HEK293 (cell line): ENCODE results near the gene ITFG2.

Experiments used
- CTCF ChIA-PET: fragments of 350-600 bp; formaldehyde crosslinking; extraction: SDS; loops from one replicate; lab custom pipeline; 2021; ENCODE audit warnings: antibody characterized with exemption; lab: Yijun Ruan, JAX
- POLR2A ChIA-PET: fragments of 300-600 bp; formaldehyde crosslinking; extraction: SDS; loops from one replicate; lab custom pipeline; 2020; ENCODE audit warnings: antibody characterized with exemption, inconsistent platforms; lab: Yijun Ruan, JAX
- H3K27ac ChIP-seq: fragments of 200-500 bp; sonication (Bioruptor generic); 2 replicates; pipeline ENCODE4 v1.5.1; 2014; ENCODE audit warnings: low read depth, low read length, control low read depth, inconsistent platforms; ENCODE audit errors: extremely low read depth
- H3K36me3 ChIP-seq, 2 experiments: fragments of 200-500 bp in 1 of 2; sonication (Bioruptor generic) in 1 of 2; 1 replicate in 1 of 2; 2 replicates in 1 of 2; pipeline ENCODE4 v1.5.1; 2014 to 2017; ENCODE audit warnings: inconsistent platforms in 2 of 2, low read length in 2 of 2; ENCODE audit not compliant: control insufficient read depth in 2 of 2, insufficient read depth in 1 of 2
- H3K4me1 ChIP-seq: fragments of 200-500 bp; sonication (Bioruptor generic); 2 replicates; pipeline ENCODE4 v1.5.1; 2014; ENCODE audit warnings: mild to moderate bottlenecking, low read length, inconsistent platforms; ENCODE audit not compliant: control insufficient read depth, insufficient read depth
- H3K4me3 ChIP-seq: 2 replicates; pipeline ENCODE4 v1.5.1; 2011; ENCODE audit warnings: low read depth, mild to moderate bottlenecking, control low read depth, low read length, moderate library complexity
- H3K9me3 ChIP-seq: fragments of 200-500 bp; sonication (Bioruptor generic); 2 replicates; pipeline ENCODE4 v1.5.1; 2014; ENCODE audit warnings: low read depth, low read length, inconsistent platforms; ENCODE audit not compliant: control insufficient read depth, insufficient read depth
- FEZF1 ChIP-seq: fragments of 450-650 bp; formaldehyde crosslinking; IDR thresholded peaks from 2 replicates; pipeline ENCODE4 v1.5.1; 2016; ENCODE audit warnings: missing biosample characterization, missing genetic modification characterization
- HOXC10 ChIP-seq: sonication (generic); formaldehyde crosslinking; IDR thresholded peaks from 2 replicates; pipeline ENCODE4 v1.8.1; 2023; ENCODE audit warnings: mild to moderate bottlenecking, missing genetic modification reagents
- PATZ1 ChIP-seq: fragments of 450-650 bp; formaldehyde crosslinking; IDR thresholded peaks from 2 replicates; pipeline ENCODE4 v1.5.1; 2016; ENCODE audit warnings: missing biosample characterization, missing genetic modification characterization
- PRDM1 ChIP-seq: fragments of 450-650 bp; formaldehyde crosslinking; IDR thresholded peaks from 2 replicates; pipeline ENCODE4; 2016; ENCODE audit warnings: missing biosample characterization, missing genetic modification characterization
- PRDM2 ChIP-seq: fragments of 450-650 bp; formaldehyde crosslinking; IDR thresholded peaks from 2 replicates; pipeline ENCODE4 v1.5.1; 2016; ENCODE audit warnings: missing biosample characterization, missing genetic modification characterization, borderline replicate concordance
- PRDM6 ChIP-seq: fragments of 450-650 bp; formaldehyde crosslinking; IDR thresholded peaks from 2 replicates; pipeline ENCODE4 v1.5.1; 2017; ENCODE audit warnings: missing biosample characterization, missing genetic modification characterization
- TRIM28 ChIP-seq: IDR thresholded peaks from 2 replicates; pipeline ENCODE4 v1.6.1; 2011; ENCODE audit warnings: low read length, control low read depth, borderline replicate concordance
- ZBTB21 ChIP-seq: fragments of 450-650 bp; formaldehyde crosslinking; IDR thresholded peaks from 2 replicates; pipeline ENCODE4 v1.5.1; 2017; ENCODE audit warnings: missing biosample characterization, missing genetic modification characterization
- ZBTB26 ChIP-seq: fragments of 450-650 bp; formaldehyde crosslinking; optimal IDR thresholded peaks from 2 replicates; pipeline ENCODE3; 2016; ENCODE audit warnings: missing biosample characterization, mild to moderate bottlenecking, missing genetic modification characterization
- ZNF239 ChIP-seq: fragments of 450-650 bp; formaldehyde crosslinking; IDR thresholded peaks from 2 replicates; pipeline ENCODE4 v1.5.1; 2016; ENCODE audit warnings: missing biosample characterization, missing genetic modification characterization
- ZNF311 ChIP-seq: fragments of 450-650 bp; formaldehyde crosslinking; IDR thresholded peaks from 2 replicates; pipeline ENCODE4 v1.5.1; 2017; ENCODE audit warnings: missing biosample characterization, missing genetic modification characterization, borderline replicate concordance
- ZNF560 ChIP-seq: fragments of 450-650 bp; formaldehyde crosslinking; IDR thresholded peaks from 2 replicates; pipeline ENCODE4 v1.5.1; 2017; ENCODE audit warnings: missing biosample characterization, missing genetic modification characterization, borderline replicate concordance
- ZNF571 ChIP-seq: fragments of 450-650 bp; formaldehyde crosslinking; IDR thresholded peaks from 2 replicates; pipeline ENCODE4 v1.5.0; 2017; ENCODE audit warnings: missing biosample characterization, missing genetic modification characterization
- ZNF585B ChIP-seq: fragments of 450-650 bp; formaldehyde crosslinking; IDR thresholded peaks from 2 replicates; pipeline ENCODE4 v1.5.1; 2016; ENCODE audit warnings: missing biosample characterization, missing genetic modification characterization
- ZNF600 ChIP-seq: fragments of 450-650 bp; formaldehyde crosslinking; IDR thresholded peaks from 2 replicates; pipeline ENCODE4 v1.5.1; 2016; ENCODE audit warnings: missing biosample characterization, missing genetic modification characterization
- ZNF621 ChIP-seq: fragments of 450-650 bp; formaldehyde crosslinking; IDR thresholded peaks from 2 replicates; pipeline ENCODE4 v1.5.1; 2017; ENCODE audit warnings: missing biosample characterization, missing genetic modification characterization
- ZNF658 ChIP-seq: fragments of 450-650 bp; formaldehyde crosslinking; IDR thresholded peaks from 2 replicates; pipeline ENCODE4; 2016; ENCODE audit warnings: missing biosample characterization, missing genetic modification characterization
- ZNF670 ChIP-seq: fragments of 450-650 bp; formaldehyde crosslinking; IDR thresholded peaks from 2 replicates; pipeline ENCODE4 v1.5.1; 2016; ENCODE audit warnings: missing biosample characterization, missing genetic modification characterization, low read depth
- ZNF677 ChIP-seq: fragments of 450-650 bp; IDR thresholded peaks from 2 replicates; pipeline ENCODE4 v1.5.0; 2018; ENCODE audit warnings: missing biosample characterization, mild to moderate bottlenecking, missing genetic modification characterization, moderate library complexity
- TF ChIP-seq, protein P1 (sequence below): fragments of 450-650 bp; formaldehyde crosslinking; IDR thresholded peaks from 2 replicates; pipeline ENCODE4 v1.5.1; 2016; ENCODE audit warnings: missing biosample characterization, missing genetic modification characterization
- TF ChIP-seq, protein P2 (sequence below): fragments of 450-650 bp; formaldehyde crosslinking; IDR thresholded peaks from 2 replicates; pipeline ENCODE4 v1.5.1; 2017; ENCODE audit warnings: missing biosample characterization, mild to moderate bottlenecking, missing genetic modification characterization, moderate library complexity

ITFG2 gene

DNA sequence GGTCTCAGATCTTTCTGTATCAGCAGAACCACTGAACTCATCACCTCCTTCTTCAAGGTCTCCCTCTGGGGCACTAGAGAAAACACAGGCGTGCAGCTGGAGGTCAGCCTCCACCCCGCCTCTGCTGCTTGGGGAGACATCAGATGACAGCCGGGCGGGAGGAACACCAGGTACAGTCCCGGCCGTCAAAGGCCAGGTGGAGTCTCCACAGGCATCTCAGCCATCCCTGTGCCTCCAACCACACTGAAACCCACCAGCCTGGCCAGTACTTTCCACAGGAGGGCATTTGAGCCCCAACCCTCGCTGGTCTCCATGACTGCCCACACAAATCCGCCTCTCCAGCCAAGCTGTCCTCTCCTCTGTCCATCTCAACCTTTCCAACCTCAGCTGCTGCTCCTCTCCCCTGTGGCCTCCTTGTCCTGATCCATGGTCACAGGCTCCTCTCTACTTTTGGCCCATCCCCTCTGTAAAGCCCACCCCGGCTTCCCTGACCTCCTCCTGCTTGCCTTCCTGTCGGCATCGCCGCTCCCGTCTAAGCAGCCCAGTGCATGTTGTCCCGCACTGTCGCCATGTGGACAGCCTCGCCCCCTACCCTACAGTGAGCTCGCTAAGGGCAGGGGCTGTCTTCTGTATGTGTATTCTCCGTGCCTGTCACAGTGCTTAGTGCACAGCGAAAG, 39.1 kb upstream of the ITFG2 start:
- Histone ChIP-seq H3K4me3 (no peak overlapping the region), H3K36me3 (no peaks in the 10 kb centered on the region), H3K4me1 (no peaks in the 10 kb centered on the region), H3K9me3 (no peaks in the 10 kb centered on the region), H3K27ac (no peak overlapping the region)
- POLR2A ChIA-PET = no interaction called here
- no peak for TF ChIP-seq PRDM6
- no peak for TF ChIP-seq ZBTB21
- CTCF ChIA-PET = interaction anchor here (0.6 to 1.1 kb wide), 2 partner anchors 8 to 801 kb away, joined by 3 to 4 read pairs; no protein-coding TSS in a partner anchor

DNA sequence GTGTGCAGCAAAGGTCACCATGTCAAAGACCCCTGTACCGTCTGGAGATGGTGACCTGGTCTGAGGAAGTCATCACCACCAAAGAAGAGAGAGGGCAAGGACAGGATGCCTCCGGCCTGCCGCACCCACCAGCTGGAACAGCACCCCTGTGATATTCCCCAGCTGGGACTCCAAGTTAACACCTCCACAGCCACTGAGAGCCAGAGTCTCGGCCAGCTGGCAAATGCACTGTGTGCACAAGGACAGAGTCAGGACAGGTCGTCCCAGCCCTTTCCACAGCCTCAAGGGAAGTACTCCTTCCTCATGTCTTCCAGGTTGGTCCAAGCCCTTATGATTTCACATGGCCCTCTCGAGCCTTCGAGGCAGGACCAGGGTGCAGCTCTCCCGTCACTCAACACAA, 37.0 kb upstream of the ITFG2 start:
- CTCF ChIA-PET = no interaction called here
- H3K4me1 ChIP-seq = no peaks in the 10 kb centered on the region
- no peaks in the 10 kb centered on the region for H3K36me3 ChIP-seq
- POLR2A ChIA-PET = no interaction called here
- no peak overlapping the region for H3K27ac ChIP-seq
- H3K9me3 ChIP-seq = no peaks in the 10 kb centered on the region
- H3K4me3 ChIP-seq = no peak overlapping the region
- TF ChIP-seq TRIM28 = no peak
- TF ChIP-seq, protein P1, sequence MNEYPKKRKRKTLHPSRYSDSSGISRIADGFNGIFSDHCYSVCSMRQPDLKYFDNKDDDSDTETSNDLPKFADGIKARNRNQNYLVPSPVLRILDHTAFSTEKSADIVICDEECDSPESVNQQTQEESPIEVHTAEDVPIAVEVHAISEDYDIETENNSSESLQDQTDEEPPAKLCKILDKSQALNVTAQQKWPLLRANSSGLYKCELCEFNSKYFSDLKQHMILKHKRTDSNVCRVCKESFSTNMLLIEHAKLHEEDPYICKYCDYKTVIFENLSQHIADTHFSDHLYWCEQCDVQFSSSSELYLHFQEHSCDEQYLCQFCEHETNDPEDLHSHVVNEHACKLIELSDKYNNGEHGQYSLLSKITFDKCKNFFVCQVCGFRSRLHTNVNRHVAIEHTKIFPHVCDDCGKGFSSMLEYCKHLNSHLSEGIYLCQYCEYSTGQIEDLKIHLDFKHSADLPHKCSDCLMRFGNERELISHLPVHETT = no peak
- no peak for TF ChIP-seq ZNF571
- TF ChIP-seq ZNF621 (tag by site-specific recombination) = no peak
- no peak for TF ChIP-seq ZBTB26 (tag by site-specific recombination)
- TF ChIP-seq ZNF560 (tag by site-specific recombination) = no peak
- no peak for TF ChIP-seq ZNF658 (tag by site-specific recombination)
- no peak for TF ChIP-seq PRDM1 (tag by site-specific recombination)
- TF ChIP-seq ZNF677 (tag by site-specific recombination) = no peak
- no peak for TF ChIP-seq ZNF585B
- no peak for TF ChIP-seq HOXC10 (CRISPR knock-in tag)
- TF ChIP-seq ZNF311 (tag by site-specific recombination) = no peak
- no peak for TF ChIP-seq ZNF670 (tag by site-specific recombination)
- no peak for TF ChIP-seq PATZ1 (tag by site-specific recombination)
- no peak for TF ChIP-seq PRDM2 (tag by site-specific recombination)
- TF ChIP-seq, protein P2, sequence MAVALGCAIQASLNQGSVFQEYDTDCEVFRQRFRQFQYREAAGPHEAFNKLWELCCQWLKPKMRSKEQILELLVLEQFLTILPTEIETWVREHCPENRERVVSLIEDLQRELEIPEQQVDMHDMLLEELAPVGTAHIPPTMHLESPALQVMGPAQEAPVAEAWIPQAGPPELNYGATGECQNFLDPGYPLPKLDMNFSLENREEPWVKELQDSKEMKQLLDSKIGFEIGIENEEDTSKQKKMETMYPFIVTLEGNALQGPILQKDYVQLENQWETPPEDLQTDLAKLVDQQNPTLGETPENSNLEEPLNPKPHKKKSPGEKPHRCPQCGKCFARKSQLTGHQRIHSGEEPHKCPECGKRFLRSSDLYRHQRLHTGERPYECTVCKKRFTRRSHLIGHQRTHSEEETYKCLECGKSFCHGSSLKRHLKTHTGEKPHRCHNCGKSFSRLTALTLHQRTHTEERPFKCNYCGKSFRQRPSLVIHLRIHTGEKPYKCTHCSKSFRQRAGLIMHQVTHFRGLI (tag by site-specific recombination) = no peak
- TF ChIP-seq FEZF1 (tag by site-specific recombination) = no peak
- no peak for TF ChIP-seq ZNF239 (tag by site-specific recombination)
- TF ChIP-seq ZNF600 = no peak
